CD4-positive, alpha-beta T cell treated with Interleukin-12 subunit alpha and Interleukin-12 subunit beta, for 1 hour (primary cell): ENCODE results near the gene FHIT.
"Not testable (repeated sequence)": the region's sequence is repeated elsewhere in the genome, so short reads cannot be mapped to it uniquely, and the experiment has no call there.

Experiments used
- DNase-seq: peaks from one replicate; pipeline ENCODE4 v3.0.0-alpha.2; 2020

FHIT gene

DNA sequence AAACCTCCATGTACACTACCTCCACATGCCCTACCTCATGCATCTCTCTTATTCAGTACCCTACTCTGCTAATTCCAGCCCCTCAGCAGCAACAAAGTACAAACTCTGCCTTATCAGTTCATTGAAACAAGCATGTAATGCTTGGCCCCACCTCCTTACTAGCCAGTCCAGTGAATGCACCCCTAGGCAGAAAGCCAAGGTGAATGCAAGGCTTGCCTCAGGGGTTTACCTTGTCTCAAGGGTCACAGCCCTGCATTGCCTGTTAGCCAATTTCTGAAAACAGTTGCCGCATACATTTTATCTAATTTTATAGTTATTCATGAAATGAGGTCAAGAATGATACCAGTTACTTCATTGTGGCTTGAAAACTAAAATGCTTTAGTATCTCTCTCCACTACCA lies 576.4 kb downstream of the FHIT start:
- DNase-seq = no peak

DNA sequence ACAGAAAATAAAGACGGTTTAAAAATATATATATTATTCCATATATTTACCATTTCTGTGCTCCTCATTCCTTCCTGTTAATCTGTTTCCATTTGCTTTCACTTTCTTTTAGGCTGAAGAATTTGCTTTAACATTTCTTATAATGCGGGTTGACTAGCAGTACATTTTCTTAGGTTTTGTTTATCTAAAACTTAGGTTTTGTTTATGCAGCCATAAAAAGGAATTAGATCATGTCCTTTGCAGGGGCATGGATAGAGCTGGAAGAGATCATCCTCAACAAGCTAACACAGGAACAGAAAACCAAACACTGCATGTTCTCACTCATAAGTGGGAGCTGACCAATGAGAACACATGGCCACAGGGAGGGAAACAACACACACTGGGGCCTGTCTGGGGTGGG lies 578.1 kb downstream of the FHIT start:
- DNase-seq = no peak

DNA sequence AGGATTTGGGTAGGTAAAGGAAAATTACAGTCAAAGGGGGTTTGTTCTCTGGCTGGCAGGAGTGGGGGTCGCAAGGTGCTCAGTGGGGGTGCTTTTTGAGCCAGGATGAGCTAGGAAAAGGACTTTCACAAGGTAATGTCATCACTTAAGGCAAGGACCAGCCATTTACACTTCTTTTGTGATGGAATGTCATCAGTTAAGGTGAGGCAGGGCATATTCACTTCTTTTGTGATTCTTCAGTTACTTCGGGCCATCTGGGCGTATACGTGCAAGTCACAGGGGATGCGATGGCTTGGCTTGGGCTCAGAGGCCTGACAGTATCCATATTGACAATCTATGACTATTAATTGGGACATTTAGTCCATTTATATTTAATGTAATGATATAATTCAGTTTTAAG lies 578.9 kb downstream of the FHIT start:
- DNase-seq = not testable (repeated sequence)

DNA sequence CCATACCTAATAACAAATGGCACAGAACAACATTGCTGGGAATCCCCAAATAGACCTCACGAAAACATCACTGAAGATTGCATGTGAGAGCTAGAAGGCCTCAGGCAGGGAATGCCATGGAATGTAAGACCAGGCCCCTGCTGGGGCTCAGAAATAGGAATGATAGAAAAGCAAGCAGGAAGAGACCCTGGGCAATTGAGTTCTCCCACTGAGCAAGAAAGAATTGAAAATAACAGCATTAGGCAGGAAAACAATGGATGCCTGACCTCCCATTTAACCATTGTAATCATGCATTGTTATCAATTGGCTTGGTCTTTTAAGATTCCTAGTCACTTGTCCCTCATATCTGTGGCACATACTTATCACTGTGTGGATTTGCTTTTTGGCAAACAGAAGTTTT lies 581.6 kb downstream of the FHIT start:
- no peak for DNase-seq

DNA sequence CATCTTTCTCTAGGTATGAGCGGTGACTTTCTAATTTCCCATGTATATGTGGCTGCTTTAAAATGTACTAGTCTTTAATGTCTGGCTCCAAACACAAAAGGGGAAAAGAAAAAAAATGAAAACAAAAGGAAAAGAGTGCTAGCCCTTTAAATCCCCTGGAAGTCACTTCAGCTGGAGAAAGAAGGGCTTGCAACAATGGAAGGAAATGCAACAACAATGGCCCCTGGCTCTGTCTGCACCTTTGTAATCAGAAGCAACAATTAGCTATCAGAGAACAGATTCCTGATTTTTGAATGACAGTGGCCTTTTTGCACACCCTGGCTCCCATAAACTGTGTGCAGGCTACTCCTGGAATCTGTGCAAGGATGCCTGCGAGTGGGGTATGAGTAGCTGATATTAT lies 591.2 kb downstream of the FHIT start:
- no peak for DNase-seq

DNA sequence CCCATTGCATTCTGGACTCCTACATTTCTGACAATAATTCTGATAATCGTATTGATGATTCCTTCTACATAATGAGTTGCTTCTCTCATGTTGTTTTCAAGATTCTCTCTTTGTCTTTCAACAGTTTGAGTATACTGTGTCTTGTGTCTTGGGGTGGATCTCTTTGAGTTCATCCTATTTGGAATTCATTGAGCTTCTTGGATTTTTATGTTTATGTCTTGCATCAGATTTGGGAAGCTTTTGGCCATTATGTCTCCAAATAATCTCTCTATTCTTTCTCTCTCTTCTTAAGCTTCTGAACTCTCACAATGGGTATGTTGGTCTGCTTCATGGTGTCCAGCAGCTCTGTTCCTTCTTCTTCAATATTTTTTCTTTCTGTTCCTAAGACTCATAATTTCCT lies 592.2 kb downstream of the FHIT start:
- DNase-seq = no peak

DNA sequence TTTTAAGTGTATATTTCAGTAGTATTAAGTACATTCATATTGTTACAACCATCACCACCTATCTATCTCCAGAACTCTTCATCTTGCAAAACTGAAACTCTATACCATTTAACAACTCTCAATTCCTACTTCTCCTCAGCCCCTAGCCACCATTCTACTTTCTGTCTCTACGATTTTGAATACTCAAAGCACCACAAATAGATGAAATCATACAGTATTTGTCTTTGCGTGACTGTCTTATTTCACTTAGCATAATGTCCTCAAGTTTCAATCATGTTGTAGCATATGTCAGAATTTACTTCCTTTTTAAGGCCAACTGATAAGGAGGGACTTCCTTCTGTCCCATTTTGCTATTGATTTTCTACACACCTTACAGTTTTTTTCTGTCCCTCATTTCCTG lies 593.3 kb downstream of the FHIT start:
- no peak for DNase-seq

DNA sequence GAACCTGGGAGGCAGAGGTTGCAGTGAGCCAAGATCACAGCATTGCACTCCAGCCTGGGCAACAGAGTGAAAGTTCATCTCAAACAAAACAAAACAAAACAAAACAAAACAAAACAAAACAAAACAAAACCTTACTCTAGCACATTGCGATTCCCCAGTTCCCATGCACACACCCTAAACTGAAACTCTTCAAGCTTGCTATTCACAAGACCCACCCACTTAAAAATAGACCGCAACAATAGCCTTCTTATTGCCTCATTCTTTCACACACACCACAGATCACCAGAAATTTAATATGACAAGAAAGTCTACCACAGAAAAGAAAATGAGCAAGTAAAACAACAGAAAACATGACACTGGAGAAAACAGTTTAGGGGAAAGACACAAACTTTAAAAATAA lies 598.4 kb downstream of the FHIT start:
- DNase-seq = no peak

DNA sequence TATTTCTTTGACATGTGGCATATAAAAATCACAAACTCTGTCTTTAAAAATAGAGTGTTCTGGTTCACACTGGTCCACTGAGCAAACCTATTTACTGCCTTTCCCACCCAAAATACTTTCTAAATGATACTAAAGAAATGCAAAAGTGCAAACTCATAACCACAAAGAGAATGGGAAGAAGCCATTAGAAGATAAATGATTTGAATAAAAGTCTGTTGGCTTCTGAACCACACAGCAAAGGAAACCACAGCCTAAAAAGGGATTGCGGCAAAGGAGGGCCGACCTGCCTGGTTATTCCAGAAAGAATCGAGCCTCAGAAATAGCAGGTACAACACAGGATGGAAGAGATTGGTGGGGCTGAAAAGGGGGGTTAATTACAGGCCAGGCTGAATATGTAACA lies 599.5 kb downstream of the FHIT start:
- no peak for DNase-seq

DNA sequence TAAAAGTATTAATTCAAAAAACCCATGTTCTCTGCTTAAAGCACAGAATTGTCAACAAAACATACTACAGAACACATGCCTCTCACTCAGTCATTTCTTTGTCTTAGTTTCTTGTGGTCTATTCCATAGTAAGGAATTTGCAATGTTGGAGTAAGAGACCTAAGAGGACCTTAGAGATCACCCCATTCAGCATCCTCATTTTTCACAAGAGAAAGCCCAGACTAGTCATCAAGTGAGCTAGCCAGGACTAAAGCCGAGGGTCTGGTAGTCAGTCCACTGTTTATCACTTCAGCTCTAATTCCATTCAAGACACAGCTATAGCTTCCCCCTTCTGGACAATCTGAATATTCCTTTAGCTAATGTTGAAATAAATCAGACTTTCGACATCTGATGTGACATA lies 601.1 kb downstream of the FHIT start:
- no peak for DNase-seq

DNA sequence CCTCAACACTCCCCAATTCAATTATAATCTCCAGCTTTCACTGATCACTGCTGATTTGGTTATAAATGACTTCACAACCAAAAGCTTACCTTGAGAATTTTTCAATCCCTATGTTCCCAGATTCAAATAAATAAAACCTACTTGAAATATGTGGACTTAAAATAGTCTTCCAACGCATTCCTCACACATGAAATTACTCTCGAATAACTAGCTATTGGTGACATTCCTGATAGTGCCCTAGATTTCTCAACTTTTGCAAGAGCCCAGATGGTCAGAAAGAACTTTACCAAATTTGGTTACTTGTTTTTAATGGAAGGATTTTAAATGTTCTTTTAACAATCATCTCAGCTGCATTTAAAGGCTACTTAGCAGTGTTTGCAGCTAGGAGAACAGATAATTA lies 605.5 kb downstream of the FHIT start:
- DNase-seq = no peak

DNA sequence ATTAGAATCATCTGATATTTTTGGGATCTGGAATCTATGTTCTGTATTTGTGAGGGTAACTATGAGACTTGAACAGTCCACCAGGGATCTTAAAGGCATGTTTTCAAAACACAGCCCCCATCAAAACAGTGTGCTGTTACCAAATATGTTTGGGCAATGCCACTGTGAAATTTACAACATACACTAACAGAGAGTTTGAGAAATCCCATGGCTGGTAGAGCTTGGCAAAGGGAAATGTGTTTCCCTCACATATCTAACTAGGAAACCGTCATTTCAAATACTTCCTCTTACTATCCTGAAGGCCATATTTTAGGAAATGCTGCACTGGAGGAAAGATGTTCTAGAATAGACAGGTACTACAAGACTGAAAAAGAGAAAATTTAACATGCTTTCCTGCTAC lies 607.4 kb downstream of the FHIT start:
- no peak for DNase-seq

DNA sequence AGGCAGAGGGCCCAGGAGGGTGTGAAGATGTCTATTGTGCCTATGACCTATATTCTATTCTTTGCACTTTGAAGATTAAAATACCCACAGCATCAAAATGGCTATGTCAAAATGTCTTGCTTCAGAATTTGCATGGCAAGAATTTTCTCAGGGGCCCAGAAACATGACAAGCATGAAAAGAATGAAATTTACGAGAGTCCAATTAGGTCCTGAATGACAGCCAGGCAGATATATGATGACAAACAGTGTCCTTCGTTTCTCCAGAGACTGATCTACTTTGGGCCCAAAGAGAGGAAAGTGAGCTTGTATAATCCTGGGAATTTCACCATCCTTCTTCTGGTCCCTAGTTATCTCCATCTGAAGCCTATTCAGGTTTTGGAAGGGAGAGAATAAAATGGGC lies 609.9 kb downstream of the FHIT start:
- no peak for DNase-seq

DNA sequence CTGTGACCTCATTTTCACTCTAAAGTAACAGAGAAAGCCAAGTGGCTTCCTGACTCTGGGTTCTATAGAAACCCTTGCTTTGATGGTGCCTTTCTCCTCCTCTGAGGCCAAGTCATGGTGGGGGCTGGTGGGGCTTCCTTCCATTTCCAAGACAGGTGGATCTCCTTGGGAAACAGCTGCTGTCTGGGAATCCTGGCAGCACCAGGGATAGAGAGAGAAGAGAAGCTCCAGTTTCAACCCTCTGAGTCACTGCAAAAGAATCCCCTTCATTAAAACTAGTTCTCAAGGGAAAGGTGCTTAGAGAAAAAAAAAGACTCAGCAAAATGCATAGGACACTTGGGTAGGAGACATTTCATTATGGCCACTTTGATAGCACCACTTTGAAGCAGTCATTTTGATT lies 614.4 kb downstream of the FHIT start:
- no peak for DNase-seq

DNA sequence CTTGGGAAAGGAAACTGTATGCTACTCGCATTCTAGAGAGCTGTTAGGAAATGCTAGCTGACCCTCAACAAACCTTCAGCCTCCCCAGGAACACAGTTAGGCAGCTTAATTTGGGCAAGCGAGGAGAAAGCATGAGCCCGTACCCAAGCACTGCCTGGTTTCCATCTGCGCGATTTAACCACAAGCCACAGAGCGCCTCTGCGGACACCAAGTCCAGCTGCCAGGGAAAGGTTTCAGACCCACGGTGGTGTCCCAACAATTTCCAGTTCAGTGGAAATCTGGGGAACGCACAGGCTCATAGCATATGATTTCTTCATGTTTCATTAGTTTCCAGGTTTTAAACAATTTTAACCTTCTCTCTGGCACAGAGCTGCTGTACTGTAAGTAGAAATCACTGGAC lies 617.6 kb downstream of the FHIT start:
- no peak for DNase-seq

DNA sequence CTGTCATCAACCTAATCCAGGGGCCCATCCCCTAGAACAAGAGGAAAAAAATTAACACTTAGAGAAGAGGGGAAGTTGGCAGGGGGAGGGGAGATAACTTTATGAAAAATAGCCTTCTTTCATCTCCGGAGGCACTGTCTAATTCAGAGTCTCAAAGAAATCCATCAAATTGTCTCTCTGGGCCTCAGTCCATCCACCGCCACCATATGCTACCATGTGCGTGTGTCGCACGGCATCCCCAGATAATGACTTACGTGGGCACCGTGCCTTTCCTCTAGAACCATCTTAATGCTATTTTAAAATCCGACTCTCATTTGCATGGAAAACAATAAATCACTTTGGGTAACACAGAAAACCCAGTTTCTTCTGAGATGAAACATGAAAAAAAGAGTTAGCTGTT lies 619.7 kb downstream of the FHIT start:
- DNase-seq = no peak

DNA sequence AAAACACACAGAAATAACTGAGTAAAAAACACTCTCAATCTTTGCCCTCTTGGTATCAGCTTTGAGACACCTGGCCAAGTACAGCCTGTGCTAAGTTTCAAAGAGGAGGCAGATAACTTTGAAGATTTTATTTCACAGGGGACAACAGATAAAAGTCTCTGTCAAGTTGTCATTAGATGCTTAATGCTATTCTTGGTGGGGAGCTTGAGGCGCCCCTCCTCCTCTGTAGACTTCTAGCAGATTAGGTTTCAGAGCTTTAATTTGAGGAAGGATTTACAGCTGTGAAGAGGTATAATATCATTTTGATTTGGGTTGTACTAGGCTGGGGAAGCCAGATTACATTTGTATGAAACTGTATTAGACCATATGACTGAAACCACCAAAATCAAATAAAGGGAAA lies 620.3 kb downstream of the FHIT start:
- no peak for DNase-seq

DNA sequence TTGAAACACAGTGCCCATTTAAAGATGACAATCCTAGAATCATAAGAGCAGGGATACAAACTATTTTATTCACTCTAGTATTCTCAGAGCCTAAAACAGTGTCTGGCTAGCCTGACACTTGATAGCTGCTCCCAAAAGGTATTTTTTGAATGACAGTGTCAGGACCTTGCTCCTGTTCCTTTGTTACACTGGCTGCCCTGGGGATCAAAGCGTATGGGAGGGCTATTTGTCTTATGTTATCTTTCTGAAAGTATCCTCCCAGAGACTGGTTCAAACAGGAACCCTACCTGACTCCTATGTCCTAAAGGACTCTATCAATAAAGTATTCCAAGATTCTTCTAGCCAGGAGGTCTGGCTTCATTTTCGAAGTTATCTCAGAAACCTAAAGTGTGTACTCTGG lies 621.4 kb downstream of the FHIT start:
- no peak for DNase-seq

DNA sequence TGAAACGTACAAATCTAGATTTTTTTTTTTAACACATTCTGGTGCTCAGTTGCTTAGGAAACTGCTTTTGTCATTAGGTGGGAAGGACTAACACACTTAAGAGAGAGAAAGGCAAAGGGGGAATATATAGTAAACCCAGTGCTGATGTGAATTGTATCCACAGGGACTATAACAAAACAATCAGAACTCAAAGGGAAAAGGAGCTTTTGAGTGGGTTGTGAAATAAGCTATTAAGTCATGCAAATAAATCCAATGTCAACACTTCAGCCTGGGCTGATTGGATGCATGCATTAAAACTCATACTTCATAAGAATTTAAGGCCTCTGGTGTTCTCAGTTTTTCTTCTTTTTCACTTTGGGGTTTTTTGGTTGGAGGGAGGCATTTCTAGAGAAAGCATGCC lies 628.9 kb downstream of the FHIT start:
- DNase-seq = no peak

DNA sequence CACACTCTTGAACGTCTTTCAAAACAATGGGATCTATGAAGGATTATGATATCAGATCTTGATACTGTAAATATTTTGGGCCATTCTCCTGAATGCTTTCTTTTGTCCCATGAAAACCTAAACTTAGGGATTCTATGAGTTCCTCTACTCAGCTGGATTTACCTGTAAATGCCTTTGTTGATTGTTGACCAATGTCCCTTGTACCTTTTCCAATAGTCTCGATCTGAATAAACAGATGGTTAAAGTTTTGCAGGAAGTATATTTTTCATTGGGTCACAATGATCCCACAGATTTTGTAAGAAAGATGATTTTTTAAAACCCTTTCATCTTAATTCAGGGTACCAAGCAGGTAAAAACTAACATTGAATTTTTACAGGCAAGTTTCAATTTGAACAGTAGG lies 634.1 kb downstream of the FHIT start:
- no peak for DNase-seq

DNA sequence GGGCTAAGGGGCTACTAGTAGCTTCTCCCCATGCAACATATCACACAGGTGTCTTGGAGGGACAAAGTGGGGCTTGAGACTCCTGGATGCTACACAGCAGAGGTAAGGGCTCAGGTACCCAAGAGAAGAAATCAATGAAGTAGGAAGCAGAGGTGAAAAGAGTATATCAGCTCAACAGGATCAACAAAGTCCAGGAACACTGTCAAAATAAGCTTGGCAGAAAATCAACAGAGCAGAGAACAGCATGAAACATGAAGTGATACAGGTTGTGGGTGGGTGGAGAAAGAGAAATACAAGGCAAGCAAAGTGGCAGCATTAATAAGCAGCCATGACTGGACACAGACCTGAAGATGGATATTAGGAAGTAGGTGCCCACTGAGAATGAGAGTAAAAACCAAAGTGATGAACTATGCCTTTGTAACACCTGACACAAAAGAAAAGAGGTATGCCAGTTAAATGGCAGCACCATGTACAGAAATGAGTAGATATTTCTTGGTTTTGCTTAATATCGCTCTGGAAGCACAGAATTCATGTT lies 637.4 kb downstream of the FHIT start:
- no peak for DNase-seq

DNA sequence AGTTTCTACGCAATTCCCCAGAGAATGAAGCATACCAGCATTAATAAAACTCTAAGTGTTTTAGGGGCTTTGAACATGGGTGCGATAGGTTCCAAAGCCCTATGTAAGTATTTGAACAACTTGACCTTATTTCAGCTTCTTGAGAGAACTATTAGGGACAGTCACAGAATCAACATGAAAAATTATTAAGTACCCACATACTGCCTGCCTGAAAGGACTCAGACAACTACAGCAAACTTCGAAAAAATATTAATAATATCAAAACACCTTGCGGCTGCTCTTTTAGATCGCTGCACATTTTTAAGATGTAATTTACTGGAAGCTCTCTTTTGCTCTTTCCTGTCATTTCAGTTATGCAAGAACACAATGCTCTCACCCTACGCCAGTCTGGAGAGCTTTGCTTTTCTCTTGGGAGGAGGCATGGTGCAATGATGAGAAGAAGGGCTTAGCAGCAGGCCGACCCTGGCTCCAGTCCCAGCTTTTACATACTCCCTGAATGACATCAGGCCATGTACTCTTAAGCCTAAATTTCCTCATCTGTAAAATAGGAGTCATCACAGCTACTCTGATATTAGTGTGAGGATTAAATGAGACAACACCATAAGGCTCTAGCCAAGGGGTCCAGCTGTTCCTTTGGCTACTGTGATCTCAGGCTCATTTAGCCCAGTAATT lies 640.7 kb downstream of the FHIT start:
- no peak for DNase-seq

DNA sequence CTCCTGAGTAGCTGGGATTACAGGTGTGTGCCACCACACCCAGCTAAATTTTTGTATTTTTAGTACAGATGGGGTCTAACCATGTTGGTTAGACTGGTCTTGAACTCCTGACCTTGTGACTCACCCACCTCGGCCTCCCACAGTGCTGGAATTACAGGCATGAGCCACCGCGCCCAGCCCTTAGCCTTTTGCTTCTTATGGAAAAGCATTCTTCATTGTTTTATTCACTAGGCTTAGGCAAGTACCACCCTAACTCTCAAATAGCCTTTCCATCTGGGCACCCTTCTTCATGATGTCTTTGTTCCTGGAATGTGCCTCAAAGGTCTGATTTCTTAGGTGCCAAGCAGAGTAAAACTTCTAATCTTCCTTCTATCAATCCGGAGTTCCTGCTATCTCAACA lies 641.8 kb downstream of the FHIT start:
- DNase-seq = no peak

DNA sequence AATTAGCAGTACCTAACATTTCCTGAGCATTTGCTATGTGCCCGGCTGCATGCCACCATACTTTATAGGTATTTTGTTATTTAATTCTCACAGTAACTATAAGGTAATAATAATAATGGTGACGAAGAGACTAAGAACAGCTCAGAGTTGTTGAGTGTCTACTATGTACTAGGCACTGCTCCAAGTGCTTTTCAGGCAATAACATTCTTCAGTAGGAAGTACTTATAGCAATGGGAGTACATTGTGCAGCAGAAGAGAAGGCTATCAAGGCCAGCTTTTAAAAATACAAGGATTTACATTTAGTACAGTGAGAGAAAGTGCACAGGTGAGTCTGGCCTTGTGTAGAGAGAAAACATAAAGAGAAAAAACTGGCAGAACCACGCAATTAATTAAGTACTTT lies 647.4 kb downstream of the FHIT start:
- no peak for DNase-seq

DNA sequence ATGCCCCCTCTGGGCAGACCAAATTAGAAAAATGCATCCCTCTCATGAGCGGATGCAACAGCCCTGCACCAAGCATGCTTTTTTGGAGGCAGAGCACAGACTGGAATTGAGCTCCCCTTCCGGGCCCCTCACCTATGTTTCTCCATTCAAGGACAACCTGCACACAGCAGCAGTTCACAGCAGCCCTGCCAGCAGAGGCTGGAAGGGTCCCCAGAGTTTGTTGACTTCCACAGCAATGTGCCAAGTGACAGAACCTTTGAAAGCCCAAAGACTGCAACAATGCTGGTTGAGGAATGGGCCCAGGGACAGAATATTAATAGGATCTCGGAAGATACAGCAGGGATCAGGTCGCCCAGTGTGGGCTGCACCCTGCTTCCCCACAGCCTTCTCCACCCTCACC lies 650.4 kb downstream of the FHIT start:
- DNase-seq = no peak

DNA sequence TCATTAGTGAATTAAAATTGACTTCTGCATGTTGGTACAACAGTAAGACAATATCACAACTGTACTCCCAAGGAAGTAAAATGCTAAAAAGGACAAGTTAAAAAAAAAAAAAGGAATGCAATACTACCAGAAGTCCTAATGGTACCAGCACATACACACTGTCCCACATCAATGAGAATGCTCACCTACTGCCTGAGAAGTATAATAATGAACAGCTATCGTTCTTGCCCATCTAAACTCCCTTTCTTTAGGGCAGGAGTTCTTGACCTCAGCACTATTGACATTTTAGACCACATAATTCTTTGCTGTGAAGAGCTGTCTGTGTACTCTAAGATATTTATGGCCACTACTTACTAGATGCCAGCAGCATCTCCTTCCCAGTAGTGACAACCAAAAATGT lies 651.7 kb downstream of the FHIT start:
- no peak for DNase-seq
